Natural killer cell treated with Interleukin-12 subunit alpha and Interleukin-12 subunit beta and Interleukin-15 and Interleukin-18, amount 100 ng/mL, for 72 hours (primary cell): Measurements from ENCODE around the gene OSMR. TPM values are rescaled to one million over a fixed set of nuclear protein-coding genes. Genes with fewer than 3 reads are reported as not detected.

Source experiments
- total RNA-seq, 2 donors: library from RNA; stranded (reverse); gene quantifications; one replicate each; pipeline ENCODE4 v1.2.3, GENCODE V29; 2022

The OSMR gene
- total RNA-seq, 2 donors from 2014 or later, result 0.17 to 0.36 TPM

Other genes with a start within 250 kb of the OSMR start
- 10 to 100 TPM; 42.7 to 51.0 TPM for gene RICTOR, start 228.4 kb downstream of the OSMR start, total RNA-seq